Gastrocnemius medialis (tissue), 4 donors: ENCODE results near the gene NXN. TPM values are rescaled to one million over a fixed set of nuclear protein-coding genes. Genes with fewer than 3 reads are reported as not detected.

Source experiments
- ATAC-seq, 2 donors: fragments of 150-250 bp; one replicate each; pipeline ENCODE4 v1.9.1; 2016
- DNase-seq, 2 donors: peaks; one replicate each; pipeline ENCODE4 v3.0.0-alpha.2; 2019
- H3K27ac ChIP-seq, 4 donors: fragments of 200-600 bp; sonication (generic); 1 replicate in 1 of 4; 2 replicates in 3 of 4; pipeline ENCODE4 v1.5.1; 2016 to 2018; ENCODE audit warnings: mild to moderate bottlenecking in 2 of 4, moderate library complexity in 1 of 4
- H3K27me3 ChIP-seq, 3 donors: fragments of 200-600 bp; sonication (generic) in 2 of 3; 1 replicate in 1 of 3; 2 replicates in 2 of 3; pipeline versions ENCODE4 v1.5.1 to v1.6.0; 2016 to 2019; ENCODE audit warnings: mild to moderate bottlenecking in 1 of 3, moderate library complexity in 1 of 3
- H3K36me3 ChIP-seq, 2 donors: fragments of 200-600 bp; sonication (generic) in 1 of 2; one replicate each; pipeline ENCODE4 v1.5.1; 2017 to 2018
- H3K4me1 ChIP-seq, 2 donors: fragments of 200-600 bp; sonication (generic) in 1 of 2; one replicate each; pipeline ENCODE4 v1.5.1; 2016 to 2017; ENCODE audit warnings: mild to moderate bottlenecking in 2 of 2
- H3K4me3 ChIP-seq, 4 donors: fragments of 200-600 bp; sonication (generic) in 3 of 4; 1 replicate in 1 of 4; 2 replicates in 3 of 4; pipeline ENCODE4 v1.5.1; 2016 to 2019; ENCODE audit warnings: mild to moderate bottlenecking in 2 of 4
- H3K9me3 ChIP-seq, 3 donors: fragments of 200-600 bp; sonication (generic) in 2 of 3; 1 replicate in 1 of 3; 2 replicates in 2 of 3; pipeline ENCODE4 v1.5.1; 2016 to 2019
- CTCF ChIP-seq, 5 experiments: fragments of 450-650 bp in 3 of 5; fragments of 200-600 bp in 2 of 5; sonication (generic) in 2 of 5; IDR thresholded peaks in 4 of 5; conservative IDR thresholded peaks in 1 of 5; 1 replicate in 4 of 5; 2 replicates in 1 of 5; pipeline ENCODE4 v1.5.1; 2016 to 2019; ENCODE audit warnings: antibody characterized with exemption in 5 of 5, mild to moderate bottlenecking in 3 of 5, moderate library complexity in 3 of 5
- POLR2A ChIP-seq, 2 donors: fragments of 450-650 bp; IDR thresholded peaks; one replicate each; pipeline ENCODE4 v1.6.1; 2017; ENCODE audit warnings: antibody characterized with exemption in 2 of 2, mild to moderate bottlenecking in 2 of 2, moderate library complexity in 2 of 2
- in situ Hi-C, 4 donors: fragments of 200-750 bp; cut with MboI; loops; one replicate each; pipeline versions ENCODE4 v1.15.0 to v1.8.0; 2017; ENCODE audit warnings: low sequenced_read_pairs in 4 of 4
- intact Hi-C: fragments of 100-400 bp; cut with DNase I; formaldehyde crosslinking; loops from one replicate; pipeline ENCODE4 v1.15.1; 2023; ENCODE audit warnings: low total_unique reads
- total RNA-seq, 4 donors: library from RNA; depleted of rRNA; stranded (reverse); fragments of >200 nt; gene quantifications; one replicate each; pipeline versions ENCODE4 v1.1.0 to v1.2.3, GENCODE V29; 2016

The NXN gene
- total RNA-seq, 4 donors from 2014 or later = 55.6 to 86.4 (median 62.7) TPM

- Histone ChIP-seq H3K27me3 (no peaks in the 10 kb centered on the region), H3K36me3 (peaks cover 0 to 42% of the 10 kb centered on the region in 2 donors), H3K4me1 (peaks cover 43 to 44% of the 10 kb centered on the region in 2 donors), H3K27ac (peak overlapping the region; percentile 54 to 74 (median 66)), H3K9me3 (no peaks in the 10 kb centered on the region), H3K4me3 (no peak overlapping the region)
- in situ Hi-C loops = no loop called here
- intact Hi-C loops = no loop called here
- DNase-seq (no peak), ATAC-seq (peak; percentile 5 to 10)
- TF ChIP-seq POLR2A (IDR thresholded peaks at IDR 0.05) (no peak), CTCF (IDR thresholded peaks at IDR 0.05 in 4 of 5, conservative IDR thresholded peaks at IDR 0.05 in 1 of 5) (no peak)
Observed at GRCh38 chr17:1007310-1008007, 27.9 kb upstream of the NXN start.

GRCh38 chr17:1006054-1006453 is 26.5 kb upstream of the NXN start:
- peaks cover 58% of the 10 kb centered on the region in 2 donors for H3K4me1 ChIP-seq

GRCh38 chr17:1005361-1005946 is 25.9 kb upstream of the NXN start:
- H3K36me3 ChIP-seq = peaks cover 0 to 40% of the 10 kb centered on the region in 2 donors
- DNase-seq (peak in 1 of 2 donors; percentile 51), ATAC-seq (peak in 1 of 2 donors; percentile 28)
- H3K9me3 ChIP-seq = no peaks in the 10 kb centered on the region
- H3K27me3 ChIP-seq = no peaks in the 10 kb centered on the region
- peak overlapping the region; percentile 55 to 90 (median 68) for H3K27ac ChIP-seq
- peaks cover 63 to 64% of the 10 kb centered on the region in 2 donors for H3K4me1 ChIP-seq
- intact Hi-C loops (no loop called here), in situ Hi-C loops (no loop called here)
- H3K4me3 ChIP-seq = peak overlapping the region in 3 of 4 donors; percentile 17 to 32 (median 31)
- TF ChIP-seq POLR2A (IDR thresholded peaks at IDR 0.05) (no peak), CTCF (IDR thresholded peaks at IDR 0.05 in 4 of 5, conservative IDR thresholded peaks at IDR 0.05 in 1 of 5) (no peak)

More at GRCh38 chr17:1006054-1006453, 26.5 kb upstream of the NXN start:
- Histone ChIP-seq H3K9me3 (no peaks in the 10 kb centered on the region), H3K4me3 (peak overlapping the region in 1 of 4 donors; percentile 31), H3K27ac (peak overlapping the region; percentile 55 to 90 (median 68)), H3K36me3 (peaks cover 0 to 44% of the 10 kb centered on the region in 2 donors), H3K27me3 (no peaks in the 10 kb centered on the region)
- no peak for DNase-seq
- in situ Hi-C loops = no loop called here
- intact Hi-C loops = no loop called here
- no peak for ATAC-seq
- TF ChIP-seq POLR2A (IDR thresholded peaks at IDR 0.05) = no peak
- no peak for TF ChIP-seq CTCF (IDR thresholded peaks at IDR 0.05 in 4 of 5, conservative IDR thresholded peaks at IDR 0.05 in 1 of 5)

GRCh38 chr17:1004769-1005295 is 25.3 kb upstream of the NXN start:
- Histone ChIP-seq H3K4me1 (peaks cover 69 to 70% of the 10 kb centered on the region in 2 donors), H3K27me3 (no peaks in the 10 kb centered on the region), H3K4me3 (no peak overlapping the region), H3K9me3 (no peaks in the 10 kb centered on the region), H3K36me3 (peaks cover 0 to 41% of the 10 kb centered on the region in 2 donors), H3K27ac (peak overlapping the region in 3 of 4 donors; percentile 68 to 90 (median 90))
- no peak for TF ChIP-seq CTCF (IDR thresholded peaks at IDR 0.05 in 4 of 5, conservative IDR thresholded peaks at IDR 0.05 in 1 of 5)
- no peak for TF ChIP-seq POLR2A (IDR thresholded peaks at IDR 0.05)
- intact Hi-C loops = loop anchor here (5.0 kb wide), 1 partner anchor 32 kb away; no protein-coding TSS in a partner anchor
- in situ Hi-C loops = loop anchor here in 1 of 4 donors (5.0 kb wide), 1 partner anchor 52 kb away; no protein-coding TSS in a partner anchor
- DNase-seq = no peak
- ATAC-seq = no peak
